Neural cell (in vitro differentiated cells): Measurements from ENCODE around the gene LIN54. TPM values are rescaled to one million over a fixed set of nuclear protein-coding genes. Genes with fewer than 3 reads are reported as not detected.
"Not testable (repeated sequence)": the region's sequence is repeated elsewhere in the genome, so short reads cannot be mapped to it uniquely, and the experiment has no call there.

Experiments used
- H2AFZ ChIP-seq: fragments of 200-600, 300-800 bp; sonication (generic), shearing (Covaris generic); 2 replicates; pipeline ENCODE4 v1.6.0; 2014; ENCODE audit warnings: low read depth, mild to moderate bottlenecking, antibody characterized with exemption, low read length, moderate library complexity
- H3F3A ChIP-seq: fragments of 200-600 bp; shearing (Covaris generic); 2 replicates; pipeline ENCODE4 v1.6.1; 2016; ENCODE audit warnings: mild to moderate bottlenecking, moderate library complexity, mixed read lengths, antibody characterized with exemption, low read length; ENCODE audit not compliant: insufficient read depth, poor library complexity, severe bottlenecking
- H3K27ac ChIP-seq: fragments of 200-600, 300-800 bp; sonication (generic), shearing (Covaris generic); 2 replicates; pipeline ENCODE4 v1.5.1; 2014; ENCODE audit warnings: mild to moderate bottlenecking, low read length, moderate library complexity
- H3K27me3 ChIP-seq: fragments of 300-800, 200-600 bp; sonication (generic), shearing (Covaris generic); 2 replicates; pipeline ENCODE4 v1.6.0; 2014; ENCODE audit warnings: mild to moderate bottlenecking, low read depth, low read length, moderate library complexity; ENCODE audit not compliant: insufficient read depth
- H3K36me3 ChIP-seq: fragments of 300-800, 200-600 bp; sonication (generic), shearing (Covaris generic); 2 replicates; pipeline ENCODE4 v1.5.1; 2014; ENCODE audit warnings: mild to moderate bottlenecking, antibody characterized with exemption, low read length, moderate library complexity; ENCODE audit not compliant: insufficient read depth
- H3K4me2 ChIP-seq: fragments of 300-800, 200-600 bp; sonication (generic), shearing (Covaris generic); 2 replicates; pipeline ENCODE4 v1.6.0; 2014; ENCODE audit warnings: mild to moderate bottlenecking, low read length
- H3K4me3 ChIP-seq: fragments of 300-800, 200-600 bp; sonication (generic), shearing (Covaris generic); 2 replicates; pipeline ENCODE4 v1.5.1; 2014; ENCODE audit warnings: mild to moderate bottlenecking, low read length, moderate library complexity
- H3K79me2 ChIP-seq: fragments of 200-600 bp; shearing (Covaris generic); replicated peaks from 2 replicates; pipeline ENCODE4 v1.6.0; 2014; ENCODE audit warnings: mild to moderate bottlenecking, low read length, moderate library complexity; ENCODE audit not compliant: insufficient read depth
- H3K9ac ChIP-seq: fragments of 300-800, 200-600 bp; sonication (generic), shearing (Covaris generic); 2 replicates; pipeline ENCODE4 v1.6.1; 2016; ENCODE audit warnings: mild to moderate bottlenecking, low read length, mixed read lengths
- H3K9me2 ChIP-seq: fragments of 200-600 bp; shearing (Covaris generic); 2 replicates; pipeline ENCODE4 v1.6.1; 2016; ENCODE audit warnings: mild to moderate bottlenecking, low read length, mixed read lengths; ENCODE audit not compliant: insufficient read depth
- H3K9me3 ChIP-seq: fragments of 200-600, 300-800 bp; sonication (generic), shearing (Covaris generic); 2 replicates; pipeline ENCODE4 v1.6.1; 2016; ENCODE audit warnings: mild to moderate bottlenecking, mixed run types, low read length, moderate library complexity, mixed read lengths
- H4K20me1 ChIP-seq: fragments of 200-600 bp; shearing (Covaris generic); 2 replicates; pipeline ENCODE4 v1.6.1; 2016; ENCODE audit warnings: mild to moderate bottlenecking, mixed run types; ENCODE audit not compliant: insufficient read depth
- EP300 ChIP-seq: fragments of 450-650 bp; conservative IDR thresholded peaks from 2 replicates; pipeline ENCODE4 v1.6.1; 2014; ENCODE audit warnings: antibody characterized with exemption, mild to moderate bottlenecking, moderate library complexity; ENCODE audit not compliant: poor library complexity, severe bottlenecking
- EZH2 ChIP-seq: fragments of 200-600, 300-800 bp; shearing (Covaris generic), sonication (generic); IDR thresholded peaks from 2 replicates; pipeline ENCODE4 v1.6.1; 2014; ENCODE audit warnings: antibody characterized with exemption, low read length, borderline replicate concordance, mild to moderate bottlenecking; ENCODE audit not compliant: insufficient read depth, poor library complexity, severe bottlenecking
- MXI1 ChIP-seq: fragments of 450-650 bp; conservative IDR thresholded peaks from 2 replicates; pipeline ENCODE4 v1.6.1; 2014; ENCODE audit warnings: antibody characterized with exemption, mild to moderate bottlenecking; ENCODE audit not compliant: poor library complexity, severe bottlenecking
- POLR2AphosphoS5 ChIP-seq: IDR thresholded peaks from 2 replicates; pipeline ENCODE4 v1.6.1; 2012
- RAD21 ChIP-seq: fragments of 450-650 bp; conservative IDR thresholded peaks from 2 replicates; pipeline ENCODE4 v1.6.1; 2014; ENCODE audit warnings: antibody characterized with exemption, mild to moderate bottlenecking, moderate library complexity
- REST ChIP-seq: IDR thresholded peaks from 2 replicates; pipeline ENCODE4 v1.6.1; 2012; ENCODE audit warnings: borderline replicate concordance
- SMC3 ChIP-seq: fragments of 450-650 bp; conservative IDR thresholded peaks from 2 replicates; pipeline ENCODE4 v1.6.1; 2014; ENCODE audit warnings: antibody characterized with exemption, mild to moderate bottlenecking, moderate library complexity; ENCODE audit not compliant: poor library complexity
- TAF1 ChIP-seq: IDR thresholded peaks from 2 replicates; pipeline ENCODE4 v1.6.1; 2012; ENCODE audit warnings: low read depth
- polyA plus RNA-seq: library from polyadenylated mRNA; depleted of rRNA; stranded (reverse); fragments of >200 nt; gene quantifications from 2 replicates; pipeline ENCODE4 v1.2.3, GENCODE V29; 2014
- TF ChIP-seq, protein P1 (sequence below): fragments of 450-650 bp; IDR thresholded peaks from 2 replicates; pipeline ENCODE4 v1.5.1; 2014; ENCODE audit warnings: antibody characterized with exemption, mild to moderate bottlenecking, moderate library complexity; ENCODE audit not compliant: poor library complexity, severe bottlenecking

Gene LIN54
- polyA plus RNA-seq, 1 donor from 2014 or later: 7.3 TPM

GRCh38 chr4:82989575-82990429 lies 20.8 kb downstream of the LIN54 start:
- H3K9me3 ChIP-seq: no peaks in the 10 kb centered on the region
- H3K4me2 ChIP-seq: no peak overlapping the region
- H3F3A ChIP-seq: no peaks in the 10 kb centered on the region
- H3K79me2 ChIP-seq: no peaks in the 10 kb centered on the region
- no peak overlapping the region for H3K9ac ChIP-seq
- no peak overlapping the region for H2AFZ ChIP-seq
- no peaks in the 10 kb centered on the region for H3K27me3 ChIP-seq
- no peaks in the 10 kb centered on the region for H3K9me2 ChIP-seq
- TF ChIP-seq RAD21 (no peak), EZH2 (no peak), TAF1 (no peak), MXI1 (no peak), POLR2AphosphoS5 (no peak), EP300 (no peak), REST (no peak), SMC3 (no peak)
- TF ChIP-seq, protein P1, sequence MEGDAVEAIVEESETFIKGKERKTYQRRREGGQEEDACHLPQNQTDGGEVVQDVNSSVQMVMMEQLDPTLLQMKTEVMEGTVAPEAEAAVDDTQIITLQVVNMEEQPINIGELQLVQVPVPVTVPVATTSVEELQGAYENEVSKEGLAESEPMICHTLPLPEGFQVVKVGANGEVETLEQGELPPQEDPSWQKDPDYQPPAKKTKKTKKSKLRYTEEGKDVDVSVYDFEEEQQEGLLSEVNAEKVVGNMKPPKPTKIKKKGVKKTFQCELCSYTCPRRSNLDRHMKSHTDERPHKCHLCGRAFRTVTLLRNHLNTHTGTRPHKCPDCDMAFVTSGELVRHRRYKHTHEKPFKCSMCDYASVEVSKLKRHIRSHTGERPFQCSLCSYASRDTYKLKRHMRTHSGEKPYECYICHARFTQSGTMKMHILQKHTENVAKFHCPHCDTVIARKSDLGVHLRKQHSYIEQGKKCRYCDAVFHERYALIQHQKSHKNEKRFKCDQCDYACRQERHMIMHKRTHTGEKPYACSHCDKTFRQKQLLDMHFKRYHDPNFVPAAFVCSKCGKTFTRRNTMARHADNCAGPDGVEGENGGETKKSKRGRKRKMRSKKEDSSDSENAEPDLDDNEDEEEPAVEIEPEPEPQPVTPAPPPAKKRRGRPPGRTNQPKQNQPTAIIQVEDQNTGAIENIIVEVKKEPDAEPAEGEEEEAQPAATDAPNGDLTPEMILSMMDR: no peak
- H4K20me1 ChIP-seq: no peaks in the 10 kb centered on the region
- no peak overlapping the region for H3K4me3 ChIP-seq
- no peaks in the 10 kb centered on the region for H3K36me3 ChIP-seq
- no peak overlapping the region for H3K27ac ChIP-seq

- H4K20me1 ChIP-seq: no peaks in the 10 kb centered on the region
- no peak for TF ChIP-seq EP300
- no peak for TF ChIP-seq EZH2
- no peak for TF ChIP-seq POLR2AphosphoS5
- no peak for TF ChIP-seq RAD21
- no peak for TF ChIP-seq SMC3
- TF ChIP-seq REST: no peak
- no peak for TF ChIP-seq TAF1
- no peak for TF ChIP-seq MXI1
- TF ChIP-seq, protein P1: no peak
- H3F3A ChIP-seq: no peaks in the 10 kb centered on the region
- no peak overlapping the region for H3K9ac ChIP-seq
- H3K4me2 ChIP-seq: no peak overlapping the region
- no peak overlapping the region for H3K4me3 ChIP-seq
- no peaks in the 10 kb centered on the region for H3K79me2 ChIP-seq
- H2AFZ ChIP-seq: no peak overlapping the region
- no peaks in the 10 kb centered on the region for H3K27me3 ChIP-seq
- H3K27ac ChIP-seq: no peak overlapping the region
- H3K9me3 ChIP-seq: no peaks in the 10 kb centered on the region
- no peaks in the 10 kb centered on the region for H3K36me3 ChIP-seq
- no peaks in the 10 kb centered on the region for H3K9me2 ChIP-seq
These were observed 22.2 kb downstream of the LIN54 start for GRCh38 chr4:82988323-82988832.

DNA sequence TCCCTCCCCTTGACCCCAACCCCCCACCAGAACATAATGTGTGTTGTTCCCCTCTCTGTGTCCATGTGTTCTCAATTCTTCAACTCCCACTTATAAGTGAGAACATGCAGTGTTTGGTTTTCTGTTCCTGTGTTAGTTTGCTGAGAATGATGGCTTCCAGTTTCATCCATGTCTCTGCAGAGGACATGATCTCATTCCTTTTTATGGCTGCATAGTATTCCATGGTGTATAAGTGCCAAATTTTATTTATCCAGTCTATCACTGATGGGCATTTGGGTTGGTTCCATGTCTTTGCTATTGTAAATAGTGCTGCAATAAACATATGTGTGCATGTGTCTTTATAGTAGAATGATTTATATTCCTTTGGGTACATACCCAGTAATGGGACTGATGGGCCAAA lies 23.1 kb downstream of the LIN54 start:
- H3K9ac ChIP-seq, H3K27me3 ChIP-seq, H3F3A ChIP-seq, H3K9me3 ChIP-seq, H3K79me2 ChIP-seq, H3K9me2 ChIP-seq, H2AFZ ChIP-seq, H4K20me1 ChIP-seq, H3K4me2 ChIP-seq, H3K4me3 ChIP-seq, H3K27ac ChIP-seq, H3K36me3 ChIP-seq: not testable (repeated sequence)
